Activated CD4-positive, CD25-positive, alpha-beta regulatory T cell treated with anti-CD3 and anti-CD28 coated beads, Interleukin-2, amount 50 U/mL, for 16 hours (primary cell): Measurements from ENCODE around the gene SRGAP2C.
"Not testable (repeated sequence)": the region's sequence is repeated elsewhere in the genome, so short reads cannot be mapped to it uniquely, and the experiment has no call there.

ENCODE experiments used
- DNase-seq: peaks from one replicate; pipeline ENCODE4 v3.0.0-alpha.2; 2020; ENCODE audit warnings: low read depth, low spot score

The SRGAP2C gene

GRCh38 chr1:121279548-121279898 lies 94.7 kb downstream of the SRGAP2C start:
- not testable (repeated sequence) for DNase-seq

- not testable (repeated sequence) for DNase-seq
Observed at GRCh38 chr1:121280699-121281317, 96.0 kb downstream of the SRGAP2C start.

- not testable (repeated sequence) for DNase-seq
Observed at GRCh38 chr1:121281480-121281879, 96.7 kb downstream of the SRGAP2C start.

GRCh38 chr1:121283587-121284180 lies 98.9 kb downstream of the SRGAP2C start:
- not testable (repeated sequence) for DNase-seq

GRCh38 chr1:121292590-121292989 lies 107.8 kb downstream of the SRGAP2C start:
- DNase-seq = not testable (repeated sequence)

- not testable (repeated sequence) for DNase-seq
Observed at GRCh38 chr1:121293263-121294204, 108.8 kb downstream of the SRGAP2C start.

GRCh38 chr1:121294205-121294570 lies 109.4 kb downstream of the SRGAP2C start:
- not testable (repeated sequence) for DNase-seq

- DNase-seq = not testable (repeated sequence)
Observed at GRCh38 chr1:121296563-121296962, 111.8 kb downstream of the SRGAP2C start.

GRCh38 chr1:121298529-121298928 lies 113.8 kb downstream of the SRGAP2C start:
- not testable (repeated sequence) for DNase-seq

GRCh38 chr1:121299514-121300149 lies 114.9 kb downstream of the SRGAP2C start:
- DNase-seq = not testable (repeated sequence)

- not testable (repeated sequence) for DNase-seq
Observed at GRCh38 chr1:121301876-121302275, 117.1 kb downstream of the SRGAP2C start.

GRCh38 chr1:121307759-121308158 lies 123.0 kb downstream of the SRGAP2C start:
- not testable (repeated sequence) for DNase-seq

GRCh38 chr1:121315509-121315908 lies 130.7 kb downstream of the SRGAP2C start:
- not testable (repeated sequence) for DNase-seq

- DNase-seq = not testable (repeated sequence)
Observed at GRCh38 chr1:121316081-121316480, 131.3 kb downstream of the SRGAP2C start.

GRCh38 chr1:121317491-121318468 lies 133.0 kb downstream of the SRGAP2C start:
- DNase-seq = not testable (repeated sequence)

GRCh38 chr1:121318687-121319086 lies 133.9 kb downstream of the SRGAP2C start:
- DNase-seq = not testable (repeated sequence)

GRCh38 chr1:121321660-121322059 lies 136.9 kb downstream of the SRGAP2C start:
- not testable (repeated sequence) for DNase-seq

GRCh38 chr1:121324726-121325125 lies 140.0 kb downstream of the SRGAP2C start:
- DNase-seq = not testable (repeated sequence)

GRCh38 chr1:121332141-121332540 lies 147.4 kb downstream of the SRGAP2C start:
- DNase-seq = not testable (repeated sequence)
